NCI-H446 (cell line): Measurements from ENCODE around the gene PDE9A.
A peak's percentile ranks its signal among the peaks of the same experiment; 100 is the strongest.

Source experiments
- DNase-seq, 2 experiments: peaks; one replicate each; lab custom pipeline; 2025; lab: John Stamatoyannopoulos, UW

The PDE9A gene

DNA sequence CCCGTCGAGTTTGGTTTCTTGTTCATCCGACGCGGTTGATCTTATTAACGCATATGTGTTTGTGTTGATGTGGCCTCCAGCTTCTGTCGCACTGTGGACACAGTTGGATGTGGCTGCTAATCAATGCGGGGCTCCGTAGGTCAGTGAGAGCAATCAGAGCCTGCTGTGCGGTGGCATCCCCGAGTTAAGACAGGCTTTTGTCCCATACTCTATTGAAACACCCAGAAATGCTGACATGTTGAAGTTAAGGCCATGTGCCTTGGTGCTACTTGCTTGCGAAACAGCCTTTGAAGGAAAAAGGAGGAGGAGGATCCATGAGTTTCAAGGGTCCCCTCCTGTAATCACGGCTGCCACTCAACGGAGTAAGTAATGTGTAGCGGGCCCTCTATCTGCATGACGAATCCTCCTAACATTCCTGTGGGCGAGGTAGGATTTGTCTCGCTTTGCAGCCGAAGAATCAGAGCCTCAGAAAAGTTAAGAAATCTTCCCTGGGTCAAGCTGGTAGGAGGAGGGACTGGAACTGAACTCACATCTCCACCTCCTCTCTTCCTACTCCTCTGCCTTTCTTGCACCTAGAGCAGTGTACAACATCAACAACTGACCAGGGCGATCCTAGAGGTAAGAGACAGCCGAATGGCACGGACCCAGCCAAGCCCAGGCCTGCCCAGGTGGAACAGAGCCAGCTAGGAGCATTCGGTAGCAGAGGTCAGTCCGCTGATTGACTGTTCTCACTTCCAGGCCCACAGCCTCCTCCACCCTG, 19.5 kb downstream of the PDE9A start:
- no peak for DNase-seq

DNA sequence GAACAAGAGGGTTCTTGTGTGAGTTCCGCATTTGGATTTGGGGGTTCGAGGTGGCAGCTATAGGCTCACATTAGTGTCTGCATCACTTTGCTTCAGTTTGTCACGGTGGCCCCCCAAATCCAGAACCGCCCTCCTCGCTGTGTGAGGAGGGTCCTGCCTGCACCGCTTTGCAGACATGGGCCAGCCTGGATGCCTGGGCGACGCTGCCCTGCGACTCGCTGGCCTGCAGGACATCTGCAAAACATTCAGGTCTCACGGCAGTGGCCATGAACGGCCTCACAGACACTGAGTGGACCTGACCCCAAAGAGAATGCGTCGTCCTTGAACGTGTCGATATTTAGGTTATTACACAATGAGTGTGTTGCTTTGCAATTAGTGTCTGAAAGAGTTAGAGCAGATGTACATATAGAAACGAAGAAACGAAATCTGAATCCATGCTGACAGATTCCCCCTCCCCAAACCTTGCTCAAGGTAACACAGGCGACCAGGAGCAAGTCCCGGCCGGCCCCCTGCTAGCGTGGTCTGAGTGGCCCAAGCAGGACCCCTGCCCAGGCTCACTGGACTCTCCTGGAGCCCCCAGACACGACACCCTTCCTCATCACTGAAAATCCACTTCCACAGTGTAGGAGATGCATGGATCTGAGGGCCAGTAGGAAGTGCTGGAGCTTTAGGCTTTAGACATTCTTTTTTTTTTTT, 20.4 kb downstream of the PDE9A start:
- DNase-seq = no peak

DNA sequence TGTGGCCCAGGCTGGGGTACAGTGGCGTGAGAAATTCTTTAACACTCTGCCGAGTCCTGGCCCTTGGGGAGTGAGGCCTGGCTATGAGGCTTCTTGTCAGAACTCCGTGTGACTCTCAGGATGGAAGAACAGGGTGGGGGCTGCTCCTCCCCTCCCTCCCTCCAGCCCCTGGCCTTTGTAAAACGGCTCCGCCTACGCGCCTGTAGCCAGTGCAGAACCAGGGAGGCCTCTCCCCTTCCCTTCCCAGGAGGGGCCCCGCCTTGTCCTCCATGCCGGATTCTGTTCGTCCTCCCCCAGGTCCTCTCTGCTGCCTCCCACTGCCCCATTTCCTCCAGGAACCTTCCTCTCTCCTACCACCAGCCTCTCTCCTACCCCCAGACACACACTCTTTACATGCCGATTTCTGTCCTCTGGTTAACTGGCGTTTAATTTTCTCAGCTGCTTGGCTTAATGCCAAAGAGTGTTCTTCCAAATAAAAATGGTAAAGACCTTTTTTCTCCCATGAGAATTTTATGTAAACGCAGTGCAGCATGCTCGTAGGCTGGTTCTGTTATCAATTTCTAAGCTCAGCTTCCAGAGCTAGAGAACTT, 21.0 kb downstream of the PDE9A start:
- peak in 1 of 2 experiments; percentile 42 for DNase-seq

GRCh38 chr21:42675403-42675802, 22.0 kb downstream of the PDE9A start:
- no peak for DNase-seq

- no peak for DNase-seq
These were observed 23.4 kb downstream of the PDE9A start for GRCh38 chr21:42676808-42677207.

GRCh38 chr21:42677339-42678321, 24.2 kb downstream of the PDE9A start:
- peak in 1 of 2 experiments; percentile 57 for DNase-seq

GRCh38 chr21:42678618-42679295, 25.3 kb downstream of the PDE9A start:
- no peak for DNase-seq

- no peak for DNase-seq
These were observed 26.1 kb downstream of the PDE9A start for GRCh38 chr21:42679319-42680057.

- no peak for DNase-seq
These were observed 26.6 kb downstream of the PDE9A start for GRCh38 chr21:42680058-42680330.

DNA sequence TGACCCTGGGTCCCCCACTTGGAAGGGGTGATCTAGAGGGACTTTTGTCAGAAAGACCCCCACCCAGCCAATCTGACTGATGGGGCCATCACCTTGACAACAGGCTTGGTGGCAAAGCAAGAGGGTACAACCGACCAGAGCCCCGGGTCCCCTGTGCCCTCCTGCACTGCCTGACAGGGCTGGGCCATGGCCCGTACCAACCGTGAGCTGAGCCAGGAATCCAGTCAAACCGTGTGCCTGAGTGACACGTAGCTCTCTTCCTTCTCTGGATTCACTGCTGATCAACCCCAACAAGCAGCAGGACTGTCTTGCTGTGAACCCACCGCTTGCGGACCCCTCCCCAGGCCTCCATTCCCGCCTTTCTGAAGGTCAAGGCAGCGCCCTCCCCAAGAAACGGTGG, 27.0 kb downstream of the PDE9A start:
- DNase-seq = no peak

DNA sequence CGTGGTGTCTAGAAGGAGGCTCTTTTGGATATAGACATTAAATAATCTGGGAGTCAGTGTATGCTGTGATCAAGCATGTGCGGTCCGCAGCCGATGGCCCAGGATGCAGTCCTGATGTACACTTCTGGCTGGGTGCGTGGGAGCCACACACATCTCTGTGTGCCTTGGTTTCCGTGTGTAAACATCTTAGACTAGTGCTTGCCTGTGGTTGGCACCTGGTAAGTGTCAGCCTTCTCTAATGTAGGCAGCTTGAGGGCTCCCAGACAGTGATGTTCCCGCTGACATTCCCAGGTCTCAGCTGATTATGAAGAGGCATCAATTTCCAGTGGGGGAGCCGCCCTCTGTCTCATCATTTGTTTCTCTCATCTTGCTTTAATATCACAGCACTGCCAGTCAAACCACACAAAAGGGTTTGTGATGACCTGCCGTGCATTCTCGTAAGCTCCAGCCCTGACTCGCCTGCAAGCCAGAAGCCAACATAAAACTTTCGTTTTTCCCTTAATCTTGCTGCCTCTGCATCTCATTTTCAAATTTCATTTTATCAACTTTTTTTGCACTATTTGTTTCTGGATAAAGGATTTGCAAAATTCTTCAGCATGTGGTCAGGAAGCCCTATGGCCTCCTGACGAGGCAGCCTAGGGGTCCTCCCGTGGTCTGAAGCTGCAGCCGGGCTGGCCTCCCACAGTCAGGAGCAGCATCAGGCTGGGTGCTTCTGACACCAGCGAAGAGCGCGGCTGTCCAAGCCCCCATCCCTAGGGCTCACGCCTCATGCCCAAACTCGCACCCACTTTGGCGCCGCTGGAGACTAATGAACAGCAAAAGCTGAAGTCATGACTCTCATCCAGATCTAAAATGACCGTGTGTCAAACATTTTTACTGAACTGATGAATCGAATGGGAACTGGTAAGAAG, 28.1 kb downstream of the PDE9A start:
- no peak for DNase-seq

- DNase-seq = no peak
These were observed 29.3 kb downstream of the PDE9A start for GRCh38 chr21:42682661-42683210.

- DNase-seq = no peak
These were observed 30.1 kb downstream of the PDE9A start for GRCh38 chr21:42683371-42684108.

DNA sequence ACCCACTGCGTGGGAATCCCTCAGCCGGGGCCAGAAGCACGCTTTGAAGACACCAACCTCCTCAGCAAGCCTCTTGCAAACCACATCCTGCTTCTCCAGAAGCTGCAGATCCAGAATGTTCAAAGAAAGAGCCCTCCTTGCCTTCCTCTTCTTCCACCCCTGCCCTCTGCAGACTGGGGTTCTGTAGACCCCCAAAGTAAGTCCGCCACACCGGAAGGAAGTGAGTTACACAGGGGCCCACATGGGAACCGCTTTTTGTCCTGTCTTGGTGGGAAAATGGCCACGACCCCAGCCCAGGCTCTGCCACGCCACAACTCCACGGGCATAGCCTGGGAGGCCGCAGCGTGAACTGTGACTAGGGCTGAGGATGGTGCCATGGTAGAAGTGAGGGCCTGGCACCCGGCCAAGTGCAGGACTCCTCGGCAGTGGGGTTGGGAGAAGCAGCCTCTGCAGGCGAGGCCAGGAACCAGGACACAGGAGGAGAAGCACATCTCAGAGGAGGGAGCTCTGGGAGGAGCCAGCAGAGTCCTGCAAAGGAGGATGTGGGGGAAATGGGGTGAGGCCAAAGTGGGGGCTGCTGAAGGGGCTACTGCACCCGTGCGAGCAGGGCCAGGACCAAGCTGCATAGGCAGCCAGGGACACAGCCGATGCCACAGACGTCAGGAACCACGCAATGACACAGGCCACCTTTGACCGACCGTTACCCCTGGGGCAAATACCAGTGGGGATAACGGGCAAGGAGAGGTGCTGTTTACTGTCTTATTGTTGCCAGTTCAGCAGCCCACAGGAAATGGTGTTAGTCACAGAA, 30.9 kb downstream of the PDE9A start:
- no peak for DNase-seq

DNA sequence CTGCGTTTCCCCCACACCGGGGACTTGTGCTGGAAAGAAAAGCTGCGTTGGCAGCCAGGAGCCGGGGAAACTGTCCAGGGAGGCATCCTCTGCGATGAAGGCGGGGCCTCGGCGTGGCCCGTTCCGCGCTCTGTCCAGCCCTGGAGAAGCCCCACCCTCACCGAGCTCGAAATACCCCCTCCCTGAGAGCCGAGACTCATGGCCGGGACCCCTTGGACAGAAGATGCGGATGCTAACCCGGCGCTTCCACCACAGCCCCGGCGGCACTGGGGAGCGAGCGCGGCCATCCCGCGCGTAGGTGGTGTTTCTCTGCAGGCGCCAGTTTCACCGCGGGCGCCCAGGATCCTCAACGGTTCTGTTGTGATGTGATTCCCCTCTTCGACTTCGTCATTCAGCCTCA, 31.6 kb downstream of the PDE9A start:
- DNase-seq = no peak

GRCh38 chr21:42685954-42686500, 32.6 kb downstream of the PDE9A start:
- no peak for DNase-seq

DNA sequence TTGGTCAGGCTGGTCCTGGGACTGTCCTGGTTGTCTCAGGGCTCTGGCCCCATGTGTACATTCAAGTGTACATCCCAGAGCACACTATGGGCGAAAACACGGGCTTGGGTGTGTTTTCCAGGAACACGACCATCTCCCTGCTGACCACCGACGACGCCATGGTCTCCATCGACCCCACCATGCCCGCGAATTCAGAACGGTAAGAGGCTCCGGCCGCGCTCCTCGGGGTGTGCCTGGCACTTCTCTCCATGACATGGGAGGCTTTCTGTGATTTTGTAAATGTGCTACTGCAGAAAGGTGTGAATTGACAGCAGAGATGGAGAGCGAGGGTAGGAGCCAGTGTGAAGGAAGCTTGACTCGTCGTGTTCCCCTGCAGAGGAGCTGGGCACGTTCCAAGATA, 34.4 kb downstream of the PDE9A start:
- no peak for DNase-seq
